ENCODE data around the gene CAMK2N1. TPM values are rescaled to one million over a fixed set of nuclear protein-coding genes. Genes with fewer than 3 reads are reported as not detected.

The CAMK2N1 gene
- total and polyA plus RNA-seq, 2 of the 8 experiments (the other 6 are each of a cell fraction or from before 2014, with no cell fraction given): 2.3 to 5.6 TPM

DNA sequence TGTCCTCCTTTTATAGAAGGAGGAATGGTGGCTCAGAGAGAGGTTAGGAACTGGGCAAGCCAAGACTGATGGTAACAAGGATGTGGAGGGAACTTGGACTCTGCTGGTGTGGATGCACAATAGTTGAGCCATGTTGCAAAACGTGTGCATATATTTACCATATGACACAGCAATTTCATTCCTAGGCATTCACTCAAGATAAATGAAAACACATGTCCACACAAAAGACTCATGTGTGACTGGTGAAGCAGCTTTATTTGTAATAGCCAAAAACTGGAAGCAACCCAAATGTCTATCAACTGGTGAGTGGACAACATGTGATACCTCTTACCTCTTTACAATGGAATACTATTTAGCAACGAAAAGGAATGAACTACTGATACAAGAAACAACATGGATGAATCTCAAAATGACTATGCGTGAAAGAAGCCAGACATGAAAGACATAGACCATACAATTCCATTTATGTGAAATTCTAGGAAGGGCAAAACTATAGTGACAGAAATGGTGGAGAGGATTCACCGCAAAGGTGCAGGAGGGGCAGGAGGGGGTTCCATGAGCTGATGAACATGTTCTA is 36.2 kb downstream of the CAMK2N1 start:
- Histone ChIP-seq H3K9me3 (ENCODE audit: insufficient read depth in 2 of 2, low read depth in 1 of 2, low read length in 1 of 2) (no peaks in the 10 kb centered on the region), H3K23ac (ENCODE audit: insufficient read length) (no peak overlapping the region), H4K20me1 (replicated peaks in 1 of 2; ENCODE audit: control insufficient read depth in 1 of 2, insufficient read depth in 2 of 2, low read length in 2 of 2) (peaks cover 0 to 8% of the 10 kb centered on the region in 2 experiments), H2BK15ac (ENCODE audit: low read length) (no peak overlapping the region), H3K4me1 (replicated peaks in 1 of 4; ENCODE audit: control insufficient read depth in 3 of 4, insufficient read depth in 4 of 4, low read length in 3 of 4) (peaks cover 0 to 6% (median 2%) of the 10 kb centered on the region in 4 experiments; a peak in 4 of 7 replicates), H3K9ac (replicated peaks in 1 of 4; ENCODE audit: extremely low read depth in 1 of 4, low read depth in 3 of 4, low read length in 3 of 4) (no peak overlapping the region), H2AFZ (ENCODE audit: low read length) (no peak overlapping the region), H3K14ac (ENCODE audit: insufficient read length) (no peak overlapping the region), H3K79me2 (ENCODE audit: control insufficient read depth in 1 of 2, insufficient read depth in 2 of 2, low read length in 2 of 2) (no peaks in the 10 kb centered on the region), H3K27ac (ENCODE audit: low read depth, low read length) (no peak overlapping the region), H3K4ac (replicated peaks; ENCODE audit: insufficient read length, low read depth, low read length) (no peak overlapping the region), H3K27me3 (replicated peaks in 1 of 4; ENCODE audit: control insufficient read depth in 3 of 4, extremely low read depth in 1 of 4, insufficient read depth in 3 of 4, low read length in 3 of 4) (no peaks in the 10 kb centered on the region; a peak in 1 of 7 replicates), H3K36me3 (ENCODE audit: control insufficient read depth in 2 of 4, insufficient read depth in 4 of 4, low read length in 3 of 4) (no peaks in the 10 kb centered on the region), H2BK5ac (ENCODE audit: low read depth, low read length) (no peak overlapping the region), H2AK5ac (ENCODE audit: low read depth, low read length) (no peak overlapping the region), H2BK20ac (ENCODE audit: low read length) (no peak overlapping the region), H2BK12ac (ENCODE audit: low read depth, low read length) (no peak overlapping the region), H2BK120ac (replicated peaks; ENCODE audit: low read depth, low read length) (no peak overlapping the region), H4K5ac (ENCODE audit: insufficient read length, low read depth, low read length) (no peak overlapping the region), H3K18ac (ENCODE audit: extremely low read depth, low read length) (no peak overlapping the region), H3K56ac (replicated peaks; ENCODE audit: insufficient read length, low read depth, low read length) (no peak overlapping the region), H3K4me2 (ENCODE audit: insufficient read depth in 1 of 2, low read depth in 2 of 2, low read length in 2 of 2) (no peak overlapping the region), H4K8ac (ENCODE audit: extremely low read depth, insufficient read depth, low read length) (no peak overlapping the region), H3K4me3 (ENCODE audit: extremely low read depth in 1 of 4, insufficient read depth in 2 of 4, low read depth in 3 of 4, low read length in 4 of 4) (no peak overlapping the region), H3K79me1 (ENCODE audit: low read depth, low read length) (no peaks in the 10 kb centered on the region), H4K91ac (replicated peaks; ENCODE audit: insufficient read length, low read length) (no peak overlapping the region), H3K23me2 (ENCODE audit: low read depth, low read length) (peaks cover 9% of the 10 kb centered on the region; the same call in 1 of the 2 replicates)
- DNase-seq (ENCODE audit: low read depth in 1 of 2, low spot score in 2 of 2) (no peak), FAIRE-seq (no peak)
- ChIA-PET POLR2A (ENCODE audit: partially characterized antibody) (interaction anchor here (1.1 kb wide), 1 partner anchor 10 kb away, joined by 3 read pairs; no protein-coding TSS in a partner anchor), CTCF (ENCODE audit: partially characterized antibody) (interaction anchor here (0.9 to 8.0 kb wide), 3 partner anchors 19 to 45 kb away, joined by 3 to 45 read pairs (median 3); no protein-coding TSS in a partner anchor)
- 83% methylated on average over 4 of the region's 4 CpGs; no CpG with 5 or more reads in 1 of the 2 experiments for WGBS, 2 experiments (ENCODE audit: extremely low coverage in 1 of 2, insufficient coverage in 1 of 2, insufficient read length in 1 of 2, insufficient replicate concordance in 2 of 2, low coverage in 1 of 2, low lambda C conversion rate in 2 of 2, missing lambda C conversion rate in 1 of 2)
- no peak for TF ChIP-seq POLR2A (IDR thresholded peaks at IDR 0.05; ENCODE audit: control extremely low read depth in 1 of 2, low read depth in 2 of 2, low read length in 2 of 2)
- no peak for TF ChIP-seq SUZ12 (IDR thresholded peaks at IDR 0.05; ENCODE audit: low read length)
- no peak for TF ChIP-seq NRF1 (IDR thresholded peaks at IDR 0.05; ENCODE audit: low read depth, low read length)
- no peak for TF ChIP-seq ZNF274 (IDR thresholded peaks at IDR 0.05; ENCODE audit: borderline replicate concordance, extremely low read depth, low read length)
- TF ChIP-seq, protein P1, sequence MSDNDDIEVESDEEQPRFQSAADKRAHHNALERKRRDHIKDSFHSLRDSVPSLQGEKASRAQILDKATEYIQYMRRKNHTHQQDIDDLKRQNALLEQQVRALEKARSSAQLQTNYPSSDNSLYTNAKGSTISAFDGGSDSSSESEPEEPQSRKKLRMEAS (IDR thresholded peaks at IDR 0.05): no peak
- TF ChIP-seq ATF2 (IDR thresholded peaks at IDR 0.05; ENCODE audit: low read length): no peak
- TF ChIP-seq POLR2AphosphoS5 (IDR thresholded peaks at IDR 0.05; ENCODE audit: low read depth, low read length): no peak
- TF ChIP-seq TAF7 (optimal IDR thresholded peaks at IDR 0.05; ENCODE audit: borderline replicate concordance, low read depth, low read length): no peak
- no peak for TF ChIP-seq CTBP2 (IDR thresholded peaks at IDR 0.05; ENCODE audit: borderline replicate concordance, insufficient read depth, insufficient read length, low read length)
- no peak for TF ChIP-seq SIX5 (IDR thresholded peaks at IDR 0.05; ENCODE audit: low read depth, low read length)
- no peak for TF ChIP-seq SIN3A (conservative IDR thresholded peaks at IDR 0.05 in 1 of 2, IDR thresholded peaks at IDR 0.05 in 1 of 2; ENCODE audit: low read depth in 1 of 2, low read length in 2 of 2)

Data from H1 (cell line).